Activated CD4-positive, alpha-beta memory T cell treated with anti-CD3 and anti-CD28 coated beads for 36 hours (primary cell): ENCODE measurements around the gene INS. TPM values are rescaled to one million over a fixed set of nuclear protein-coding genes. Genes with fewer than 3 reads are reported as not detected.

ENCODE experiments used
- CTCF ChIA-PET: fragments of 350-600 bp; sonication (Branson Sonifier 250); formaldehyde crosslinking; loops from one replicate; lab custom pipeline; 2021; ENCODE audit warnings: antibody characterized with exemption, inconsistent platforms; lab: Charles Lee
- POLR2A ChIA-PET: fragments of 350-600 bp; sonication (Branson Sonifier 250); formaldehyde crosslinking; loops from one replicate; lab custom pipeline; 2021; ENCODE audit warnings: antibody characterized with exemption; lab: Charles Lee
- DNase-seq: peaks from one replicate; pipeline ENCODE4 v3.0.0-alpha.2; 2020
- H3K27ac Mint-ChIP-seq: one replicate; pipeline ENCODE4 v1.8.0; 2021; ENCODE audit warnings: mixed read lengths
- H3K27me3 Mint-ChIP-seq: one replicate; pipeline ENCODE4 v1.8.0; 2021; ENCODE audit warnings: mixed read lengths
- H3K36me3 Mint-ChIP-seq: one replicate; pipeline ENCODE4 v1.8.0; 2021; ENCODE audit warnings: mixed read lengths
- H3K4me1 Mint-ChIP-seq: one replicate; pipeline ENCODE4 v1.8.0; 2021; ENCODE audit warnings: low read depth, mixed read lengths
- H3K4me3 Mint-ChIP-seq: one replicate; pipeline ENCODE4 v1.8.0; 2021; ENCODE audit warnings: mild to moderate bottlenecking, mixed read lengths
- H3K9me3 Mint-ChIP-seq: one replicate; pipeline ENCODE4 v1.8.0; 2021; ENCODE audit warnings: mixed read lengths
- intact Hi-C: fragments of 100-400 bp; cut with micrococcal nuclease; formaldehyde crosslinking; loops from one replicate; pipeline ENCODE4 v1.15.1; 2023
- total RNA-seq, 2 experiments: library from RNA; stranded (reverse); gene quantifications; one replicate each; pipeline ENCODE4 v1.2.3, GENCODE V29; 2021

Gene INS
- total RNA-seq, 2 experiments from 2014 or later: not detected

GRCh38 chr11:2176389-2176900 is 15.4 kb upstream of the INS start:
- intact Hi-C loops: no loop called here
- POLR2A ChIA-PET: no interaction called here
- Mint-ChIP-seq H3K27ac (no peak overlapping the region), H3K36me3 (no peaks in the 10 kb centered on the region), H3K4me1 (no peaks in the 10 kb centered on the region), H3K9me3 (no peaks in the 10 kb centered on the region), H3K4me3 (no peak overlapping the region), H3K27me3 (no peaks in the 10 kb centered on the region)
- CTCF ChIA-PET: no interaction called here
- DNase-seq: no peak

- ChIA-PET POLR2A (no interaction called here), CTCF (no interaction called here)
- Mint-ChIP-seq H3K36me3 (no peaks in the 10 kb centered on the region), H3K9me3 (no peaks in the 10 kb centered on the region), H3K27ac (no peak overlapping the region), H3K27me3 (no peaks in the 10 kb centered on the region), H3K4me3 (no peak overlapping the region), H3K4me1 (no peaks in the 10 kb centered on the region)
- DNase-seq: no peak
- intact Hi-C loops: no loop called here
Measured at GRCh38 chr11:2175659-2176058, 14.7 kb upstream of the INS start.

GRCh38 chr11:2174361-2174760 is 13.4 kb upstream of the INS start:
- Mint-ChIP-seq H3K36me3 (no peaks in the 10 kb centered on the region), H3K9me3 (no peaks in the 10 kb centered on the region), H3K27me3 (no peaks in the 10 kb centered on the region), H3K27ac (no peak overlapping the region), H3K4me1 (no peaks in the 10 kb centered on the region), H3K4me3 (no peak overlapping the region)
- DNase-seq: no peak
- POLR2A ChIA-PET: no interaction called here
- CTCF ChIA-PET: interaction anchor here (0.5 to 0.6 kb wide), 2 partner anchors 249 to 537 kb away, joined by 3 read pairs; no protein-coding TSS in a partner anchor
- intact Hi-C loops: no loop called here

- no peak for DNase-seq
- Mint-ChIP-seq H3K27ac (no peak overlapping the region), H3K9me3 (no peaks in the 10 kb centered on the region), H3K27me3 (no peaks in the 10 kb centered on the region), H3K36me3 (no peaks in the 10 kb centered on the region), H3K4me3 (no peak overlapping the region), H3K4me1 (no peaks in the 10 kb centered on the region)
- POLR2A ChIA-PET: no interaction called here
- intact Hi-C loops: no loop called here
- CTCF ChIA-PET: interaction anchor here (0.5 to 0.6 kb wide), 2 partner anchors 249 to 536 kb away, joined by 3 read pairs; no protein-coding TSS in a partner anchor
Measured at GRCh38 chr11:2173761-2174160, 12.8 kb upstream of the INS start.

GRCh38 chr11:2173150-2173693 is 12.2 kb upstream of the INS start:
- Mint-ChIP-seq H3K4me1 (no peaks in the 10 kb centered on the region), H3K27ac (no peak overlapping the region), H3K4me3 (no peak overlapping the region), H3K27me3 (no peaks in the 10 kb centered on the region), H3K9me3 (no peaks in the 10 kb centered on the region), H3K36me3 (no peaks in the 10 kb centered on the region)
- no peak for DNase-seq
- ChIA-PET CTCF (no interaction called here), POLR2A (no interaction called here)
- intact Hi-C loops: no loop called here

GRCh38 chr11:2172676-2173075 is 11.7 kb upstream of the INS start:
- no peak for DNase-seq
- no peak overlapping the region for H3K4me3 Mint-ChIP-seq
- no peaks in the 10 kb centered on the region for H3K9me3 Mint-ChIP-seq
- intact Hi-C loops: no loop called here
- H3K27me3 Mint-ChIP-seq: peaks cover 3% of the 10 kb centered on the region
- no peaks in the 10 kb centered on the region for H3K36me3 Mint-ChIP-seq
- CTCF ChIA-PET: no interaction called here
- POLR2A ChIA-PET: no interaction called here
- H3K4me1 Mint-ChIP-seq: no peaks in the 10 kb centered on the region
- H3K27ac Mint-ChIP-seq: no peak overlapping the region

GRCh38 chr11:2171591-2172003 is 10.6 kb upstream of the INS start, which contains the start of gene TH:
TH (minus strand) TSS chr11:2171815; CDS start chr11:2171786, 29 bp downstream.
- H3K9me3 Mint-ChIP-seq: no peaks in the 10 kb centered on the region
- ChIA-PET POLR2A (no interaction called here), CTCF (interaction anchor here (0.5 to 1.3 kb wide), 2 partner anchors 27 to 29 kb away, joined by 3 read pairs; no protein-coding TSS in a partner anchor)
- H3K4me1 Mint-ChIP-seq: no peaks in the 10 kb centered on the region
- no peaks in the 10 kb centered on the region for H3K36me3 Mint-ChIP-seq
- peaks cover 3% of the 10 kb centered on the region for H3K27me3 Mint-ChIP-seq
- H3K27ac Mint-ChIP-seq: no peak within 1 kb of the TSS
- no peak within 1 kb of the TSS for H3K4me3 Mint-ChIP-seq
- no peak for DNase-seq
- intact Hi-C loops: no loop called here

- no peak overlapping the region for H3K27ac Mint-ChIP-seq
- intact Hi-C loops: no loop called here
- H3K27me3 Mint-ChIP-seq: peaks cover 3% of the 10 kb centered on the region
- H3K4me3 Mint-ChIP-seq: no peak overlapping the region
- no peaks in the 10 kb centered on the region for H3K9me3 Mint-ChIP-seq
- H3K36me3 Mint-ChIP-seq: no peaks in the 10 kb centered on the region
- H3K4me1 Mint-ChIP-seq: no peaks in the 10 kb centered on the region
- CTCF ChIA-PET: interaction anchor here (0.9 to 1.9 kb wide), 4 partner anchors 19 to 251 kb away, joined by 3 to 7 read pairs (median 4); no protein-coding TSS in a partner anchor
- DNase-seq: no peak
- POLR2A ChIA-PET: no interaction called here
Measured at GRCh38 chr11:2169626-2170570, 8.9 kb upstream of the INS start.

GRCh38 chr11:2169005-2169378 is 8.0 kb upstream of the INS start:
- Mint-ChIP-seq H3K36me3 (no peaks in the 10 kb centered on the region), H3K4me3 (no peak overlapping the region), H3K4me1 (no peaks in the 10 kb centered on the region), H3K27me3 (peaks cover 4% of the 10 kb centered on the region), H3K27ac (no peak overlapping the region), H3K9me3 (no peaks in the 10 kb centered on the region)
- POLR2A ChIA-PET: interaction anchor here (0.5 kb wide), 1 partner anchor 948 kb away, joined by 4 read pairs; no protein-coding TSS in a partner anchor
- DNase-seq: no peak
- CTCF ChIA-PET: interaction anchor here (0.9 kb wide), 1 partner anchor 252 kb away, joined by 3 read pairs; no protein-coding TSS in a partner anchor
- intact Hi-C loops: no loop called here

- ChIA-PET POLR2A (interaction anchor here (0.5 kb wide), 1 partner anchor 948 kb away, joined by 4 read pairs; no protein-coding TSS in a partner anchor), CTCF (interaction anchor here (0.9 to 4.6 kb wide), 2 partner anchors 252 to 253 kb away, joined by 3 to 41 read pairs; no protein-coding TSS in a partner anchor)
- no peaks in the 10 kb centered on the region for H3K4me1 Mint-ChIP-seq
- no peaks in the 10 kb centered on the region for H3K9me3 Mint-ChIP-seq
- no peak overlapping the region for H3K27ac Mint-ChIP-seq
- no peaks in the 10 kb centered on the region for H3K36me3 Mint-ChIP-seq
- intact Hi-C loops: no loop called here
- peaks cover 4% of the 10 kb centered on the region for H3K27me3 Mint-ChIP-seq
- DNase-seq: no peak
- no peak overlapping the region for H3K4me3 Mint-ChIP-seq
Measured at GRCh38 chr11:2168286-2169004, 7.4 kb upstream of the INS start.

GRCh38 chr11:2167141-2168045 is 6.4 kb upstream of the INS start:
- H3K27me3 Mint-ChIP-seq: peaks cover 7% of the 10 kb centered on the region
- no peak for DNase-seq
- intact Hi-C loops: no loop called here
- H3K36me3 Mint-ChIP-seq: no peaks in the 10 kb centered on the region
- ChIA-PET POLR2A (no interaction called here), CTCF (interaction anchor here (0.6 to 4.6 kb wide), 5 partner anchors 13 to 496 kb away, joined by 3 to 41 read pairs (median 3); no protein-coding TSS in a partner anchor)
- H3K9me3 Mint-ChIP-seq: no peaks in the 10 kb centered on the region
- H3K4me3 Mint-ChIP-seq: no peak overlapping the region
- H3K4me1 Mint-ChIP-seq: no peaks in the 10 kb centered on the region
- H3K27ac Mint-ChIP-seq: no peak overlapping the region
